ENCODE measurements around the gene DLGAP1.
"Not testable (repeated sequence)": the region's sequence is repeated elsewhere in the genome, so short reads cannot be mapped to it uniquely, and the experiment has no call there.

Gene DLGAP1

DNA sequence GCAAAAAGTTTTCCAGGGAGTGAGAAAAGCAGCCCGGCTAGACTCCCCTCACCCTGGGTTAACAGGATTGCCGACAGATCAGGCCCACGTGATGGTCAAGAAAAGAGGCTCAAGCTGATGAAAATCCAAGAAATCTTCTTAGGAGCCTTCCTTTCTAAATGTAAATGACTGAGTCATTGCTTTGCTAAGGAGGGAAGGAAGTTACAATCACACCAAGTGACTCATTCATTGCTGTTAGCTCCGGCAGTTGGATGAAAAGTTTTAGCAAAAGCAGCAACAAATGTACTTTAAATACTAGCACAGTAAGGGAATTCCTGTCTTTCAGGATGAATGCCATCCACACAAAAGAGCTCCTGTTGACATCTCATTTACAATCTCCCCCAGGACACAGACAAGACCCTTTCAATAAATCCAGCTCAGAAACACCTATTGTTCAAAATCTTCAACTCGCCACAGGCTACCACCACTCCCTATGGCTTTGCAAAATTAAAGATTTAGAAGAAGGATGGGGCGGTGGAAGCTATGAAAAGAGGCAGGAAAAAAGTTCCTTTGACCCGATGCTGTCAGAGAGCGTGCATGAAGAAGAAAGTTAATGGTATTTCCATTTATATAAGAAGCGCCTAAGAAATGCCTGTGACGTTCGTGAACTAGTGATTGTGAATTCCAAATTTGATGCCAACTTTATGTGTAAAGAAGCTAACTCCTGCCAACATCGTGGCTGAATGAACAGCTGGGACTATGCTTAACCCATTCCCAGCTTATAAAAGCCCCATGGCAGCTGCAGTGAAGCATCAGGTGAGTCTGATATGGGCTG, 851.5 kb downstream of the DLGAP1 start:
- no peak for DNase-seq (ENCODE audit: low read depth)

DNA sequence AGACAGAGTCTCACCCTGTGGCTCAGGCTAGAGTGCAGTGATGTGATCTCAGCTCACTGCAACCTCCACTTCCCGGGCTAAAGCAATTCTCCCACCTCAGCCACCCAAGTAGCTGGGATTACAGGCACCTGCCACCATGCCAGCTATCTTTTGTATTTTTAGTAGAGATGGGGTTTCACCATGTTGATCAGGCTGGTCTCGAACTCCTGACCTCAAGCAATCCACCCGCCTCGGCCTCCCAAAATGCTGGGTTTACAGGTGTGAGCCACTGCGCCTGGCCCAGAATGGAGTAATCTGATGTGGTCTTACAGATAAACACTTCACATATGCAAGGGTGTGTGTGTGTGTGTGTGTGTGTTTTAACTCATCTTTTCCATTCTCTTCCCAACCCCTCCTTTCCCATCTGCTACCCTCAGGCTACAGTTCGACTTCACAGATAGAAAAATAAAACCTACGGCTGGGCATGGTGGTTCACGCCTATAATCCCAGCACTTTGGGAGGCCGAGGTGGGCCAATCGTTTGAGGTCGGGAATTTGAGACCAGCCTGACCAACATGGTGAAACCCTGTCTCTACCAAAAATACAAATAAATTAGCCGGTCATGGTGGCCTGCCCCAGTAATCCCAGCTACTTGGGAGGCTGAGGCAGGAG, 853.9 kb downstream of the DLGAP1 start:
- DNase-seq (ENCODE audit: low read depth): not testable (repeated sequence)

DNA sequence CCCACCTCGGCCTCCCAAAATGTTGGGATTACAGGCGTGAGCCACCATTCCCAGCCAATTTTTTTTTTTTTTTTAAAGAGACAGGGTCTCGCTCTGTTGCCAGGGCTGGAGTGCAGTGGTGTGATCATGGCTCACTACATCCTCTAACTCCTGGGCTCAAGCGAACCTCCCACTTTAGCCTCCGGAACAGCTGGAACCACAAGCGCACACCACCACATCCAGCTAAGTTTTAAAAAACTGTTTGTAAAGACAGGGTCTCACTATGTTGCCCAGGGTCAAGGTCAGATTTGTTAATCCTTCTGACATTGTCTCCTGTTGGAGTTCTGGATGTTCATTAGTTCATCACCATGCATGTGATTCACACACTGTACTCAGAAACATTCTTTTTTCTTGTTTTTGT, 855.2 kb downstream of the DLGAP1 start:
- DNase-seq (ENCODE audit: low read depth): no peak

DNA sequence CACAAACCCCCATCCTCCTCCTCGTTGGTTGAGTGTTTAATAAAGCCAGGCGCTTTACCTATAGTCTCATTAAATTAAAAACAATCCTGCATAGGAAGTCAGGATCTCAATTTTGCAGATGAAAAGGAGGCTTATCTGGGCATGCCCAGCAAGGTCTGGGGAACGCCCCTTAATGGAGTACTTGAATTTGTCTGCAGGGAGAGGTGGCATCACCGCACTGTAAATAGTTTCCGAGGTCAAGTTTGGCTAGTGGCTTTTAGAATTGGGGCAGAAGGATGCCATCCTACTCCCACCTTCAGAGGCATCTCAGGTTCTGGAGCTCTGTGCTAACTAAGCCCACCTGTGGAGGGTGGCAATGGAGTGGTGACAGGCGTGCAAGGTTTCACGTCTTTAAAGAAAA, 855.9 kb downstream of the DLGAP1 start:
- DNase-seq (ENCODE audit: low read depth): no peak

DNA sequence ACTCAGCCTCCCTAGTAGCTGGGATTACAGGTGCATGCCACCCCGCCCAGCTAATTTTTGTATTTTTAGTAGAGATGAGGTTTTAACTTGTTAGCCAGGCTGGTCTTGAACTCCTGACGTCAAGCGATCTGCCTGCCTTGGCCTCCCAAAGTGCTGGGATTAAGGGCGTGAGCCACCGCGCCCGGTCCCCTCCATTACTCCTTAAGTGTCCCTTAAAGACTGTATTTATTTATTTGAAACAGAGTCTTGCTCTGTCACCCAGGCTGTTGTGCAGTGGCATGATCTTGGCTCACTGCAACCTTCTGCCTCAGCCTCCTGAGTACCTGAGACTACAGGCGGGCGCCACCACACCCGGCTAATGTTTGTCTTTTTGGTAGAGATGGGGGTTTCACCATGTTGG, 856.5 kb downstream of the DLGAP1 start:
- no peak for DNase-seq (ENCODE audit: low read depth)

DNA sequence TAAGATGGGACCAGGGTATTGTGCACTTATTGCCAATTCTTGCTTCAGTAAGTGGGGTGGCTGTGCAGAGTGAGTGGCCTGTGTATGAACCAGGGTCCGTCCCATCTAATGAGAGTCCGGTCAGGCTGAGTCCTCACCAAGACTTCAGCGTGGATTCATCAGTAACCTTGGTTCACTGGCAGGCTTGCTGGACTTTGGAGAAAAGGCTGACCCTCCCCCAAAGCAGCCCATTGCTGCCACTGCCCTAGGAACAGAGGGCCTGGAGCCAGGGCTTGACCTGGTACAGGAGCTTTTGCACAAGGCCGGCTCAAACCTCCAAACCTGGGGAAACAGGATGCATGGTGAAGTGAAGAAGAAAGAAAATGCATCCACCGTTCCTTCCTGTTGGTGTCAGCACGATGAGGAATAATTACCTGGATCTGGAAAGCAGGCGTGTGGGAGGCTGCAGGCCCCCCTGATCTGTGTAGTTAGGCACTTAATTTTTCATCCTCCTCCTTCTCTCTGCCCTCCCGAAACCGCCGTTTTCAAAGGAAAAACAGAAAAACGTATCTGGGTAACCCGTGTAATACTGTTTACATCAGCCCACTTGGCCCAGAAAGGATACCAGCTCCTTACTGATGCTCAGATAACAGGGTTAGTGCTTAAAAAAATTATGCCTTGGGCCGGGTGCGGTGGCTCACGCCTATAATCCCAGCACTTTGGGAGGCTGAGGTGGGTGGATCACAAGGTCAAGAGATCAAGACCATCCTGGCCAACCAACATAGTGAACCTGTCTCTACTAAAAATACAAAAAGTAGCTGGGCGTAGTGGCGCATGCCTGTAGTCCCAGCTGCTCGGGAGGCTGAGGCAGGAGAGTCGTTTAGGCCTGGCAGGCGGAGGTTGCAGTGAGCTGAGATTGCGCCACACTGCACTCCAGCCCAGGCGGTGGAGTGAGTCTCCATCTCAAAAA, 857.4 kb downstream of the DLGAP1 start:
- no peak for DNase-seq (ENCODE audit: low read depth)

DNA sequence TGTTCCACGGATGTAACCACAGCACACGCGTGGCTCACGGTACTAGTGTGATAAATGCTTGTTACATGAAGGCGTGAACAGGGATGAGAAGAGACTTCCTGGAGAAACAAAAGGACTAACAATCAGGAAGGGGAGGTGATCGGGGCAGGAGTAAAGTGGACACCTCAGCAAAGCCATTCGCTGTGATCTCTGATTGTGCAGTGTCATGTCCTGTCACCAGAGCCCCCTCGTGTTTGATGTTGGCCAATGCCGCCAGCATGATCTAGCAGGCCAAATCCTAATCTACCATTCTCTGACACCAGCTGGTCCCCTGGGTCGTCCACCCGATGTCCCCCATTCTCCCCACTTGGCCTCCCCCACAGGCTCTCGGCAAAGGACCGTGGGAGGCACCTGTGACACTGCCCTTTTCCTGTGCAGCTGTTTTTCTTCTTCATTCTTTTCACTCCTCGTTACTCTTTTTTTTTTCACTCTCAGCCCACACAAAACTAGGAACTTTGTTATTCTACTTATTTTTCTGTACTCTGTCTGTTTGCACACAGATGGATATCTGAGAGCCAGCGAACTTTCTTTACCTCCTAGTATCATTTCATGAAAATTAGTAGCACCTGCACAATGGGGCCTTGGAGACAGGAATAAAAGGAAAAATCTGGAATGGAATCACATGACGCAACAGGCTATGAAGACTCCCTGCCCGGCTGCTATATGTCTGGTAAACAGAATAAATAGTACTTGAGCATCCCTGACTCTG, 858.3 kb downstream of the DLGAP1 start:
- DNase-seq (ENCODE audit: low read depth): peak; percentile 31

DNA sequence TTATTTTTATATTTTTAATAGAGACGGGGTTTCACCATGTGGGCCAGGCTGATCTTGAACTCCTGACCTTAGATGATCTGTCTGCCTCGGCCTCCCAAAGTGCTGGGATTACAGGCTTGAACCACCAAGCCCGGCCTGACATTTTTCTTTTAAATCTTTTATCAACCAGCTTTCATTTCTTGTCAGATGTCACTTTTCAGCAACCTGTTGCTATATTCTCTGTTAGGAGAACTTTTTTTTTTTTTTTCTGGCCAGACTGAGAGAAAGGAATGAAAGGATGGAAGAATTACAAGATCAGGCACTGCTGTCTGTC, 858.8 kb downstream of the DLGAP1 start:
- DNase-seq (ENCODE audit: low read depth): no peak

DNA sequence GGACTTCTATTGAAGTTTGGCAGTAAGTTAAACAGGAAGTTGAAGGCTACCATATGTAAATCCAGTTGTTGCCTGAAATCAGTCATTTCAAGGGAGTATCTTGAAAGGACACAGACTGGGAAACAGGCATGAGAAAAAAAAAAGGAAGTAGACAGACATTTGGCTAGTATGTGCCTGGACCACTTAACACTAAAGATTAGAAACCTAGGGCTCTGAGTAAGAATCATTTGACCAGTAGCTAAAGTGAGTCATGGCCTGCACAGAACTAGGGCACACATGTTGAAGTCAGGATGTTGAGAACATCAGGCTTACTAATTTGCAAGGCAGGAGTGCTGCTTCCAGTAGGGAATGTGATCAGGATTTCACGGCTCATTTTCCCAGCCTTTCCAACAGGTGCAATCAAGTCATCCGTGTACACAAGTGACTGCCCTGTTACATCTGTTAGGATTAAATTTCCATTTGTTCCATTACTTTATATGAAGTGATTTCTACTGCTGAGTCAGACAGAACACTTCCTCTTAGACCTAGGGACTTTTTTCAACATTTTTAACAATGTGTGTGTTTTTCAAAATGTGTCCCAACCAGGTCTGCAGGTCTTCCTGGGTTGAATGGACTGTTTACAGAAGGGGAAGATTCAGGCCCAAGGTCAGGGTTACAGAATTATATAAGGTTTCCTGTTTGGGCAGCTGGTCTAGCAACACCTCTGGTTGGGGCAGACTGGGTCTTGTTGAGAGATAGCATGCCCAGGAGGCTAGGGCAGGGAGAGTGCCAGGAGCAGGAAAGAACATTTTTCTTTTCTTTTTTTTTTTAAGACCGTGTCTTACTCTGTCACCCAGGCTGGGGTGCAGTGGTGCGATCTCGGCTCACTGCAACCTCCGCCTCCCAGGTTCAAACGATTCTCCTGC, 859.5 kb downstream of the DLGAP1 start:
- DNase-seq (ENCODE audit: low read depth): no peak

DNA sequence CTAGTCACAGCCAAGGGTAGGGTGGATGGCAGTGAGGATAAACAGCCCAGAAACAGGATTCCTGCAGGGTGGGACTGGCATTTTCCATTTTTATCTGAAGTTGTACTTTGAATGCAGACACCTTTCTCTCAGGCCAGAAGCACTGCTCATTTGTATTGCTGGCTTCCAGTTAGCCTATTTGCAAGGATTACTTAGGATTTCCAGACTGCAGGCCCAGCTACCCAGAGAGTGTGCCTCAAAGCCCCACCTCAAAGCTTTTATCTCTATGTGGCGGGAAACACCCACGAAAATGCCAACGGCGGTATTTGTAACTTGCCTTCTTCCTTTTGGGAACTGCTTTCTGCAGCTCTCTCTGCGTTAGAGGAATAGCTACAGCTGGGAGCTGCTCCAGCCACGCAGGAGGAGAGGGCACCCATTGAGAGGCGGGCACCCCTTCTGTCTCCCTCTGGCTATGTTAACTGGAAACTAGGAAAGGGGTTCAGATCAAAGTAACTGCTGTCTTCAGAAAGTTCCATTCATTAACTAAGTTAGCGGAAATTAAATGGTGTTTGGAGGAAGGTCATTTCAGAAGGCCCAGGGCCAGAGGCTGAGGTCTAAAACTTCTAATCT, 860.2 kb downstream of the DLGAP1 start:
- DNase-seq (ENCODE audit: low read depth): no peak

DNA sequence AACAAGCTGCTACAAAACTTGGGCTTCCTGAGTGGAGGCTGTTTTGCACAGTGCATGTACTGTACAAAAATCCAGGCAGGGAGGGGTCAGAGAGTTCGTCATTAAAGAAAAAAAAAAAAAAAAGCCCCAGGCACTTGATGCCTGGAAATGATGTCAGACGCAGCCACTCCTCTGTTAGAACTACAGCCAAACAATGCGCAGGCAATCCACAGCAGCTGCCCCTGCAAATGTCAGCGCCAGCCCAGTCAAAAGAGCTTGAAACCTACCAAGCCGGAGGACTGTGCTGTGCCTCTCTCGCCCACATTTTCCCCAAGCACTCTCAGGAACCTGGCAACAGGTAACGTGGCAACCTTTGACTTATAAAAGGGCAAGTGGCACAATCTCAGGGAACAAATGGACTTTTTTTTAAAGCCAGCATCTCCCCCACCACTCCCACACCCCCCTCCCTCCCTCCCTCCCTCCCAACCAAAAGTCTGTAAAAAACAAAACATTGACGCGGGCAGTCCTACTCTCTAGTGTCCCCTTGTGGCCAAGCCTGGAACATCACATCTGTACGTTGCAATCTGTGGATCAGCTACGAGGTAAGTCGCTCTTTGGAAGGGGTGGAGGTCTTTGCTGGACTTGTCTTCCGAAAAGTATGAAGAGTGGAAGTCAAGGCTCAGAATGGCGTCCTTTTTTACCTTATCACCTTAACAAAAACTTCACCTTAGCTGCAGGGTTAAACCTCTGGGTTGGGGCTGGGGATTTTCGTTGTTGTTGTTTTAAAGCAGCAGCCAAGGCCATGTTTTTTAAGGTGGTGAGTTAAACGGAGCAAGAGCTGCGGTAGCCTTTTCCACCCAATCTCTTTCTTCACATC, 861.0 kb downstream of the DLGAP1 start:
- peak; percentile 70 for DNase-seq (ENCODE audit: low read depth)

DNA sequence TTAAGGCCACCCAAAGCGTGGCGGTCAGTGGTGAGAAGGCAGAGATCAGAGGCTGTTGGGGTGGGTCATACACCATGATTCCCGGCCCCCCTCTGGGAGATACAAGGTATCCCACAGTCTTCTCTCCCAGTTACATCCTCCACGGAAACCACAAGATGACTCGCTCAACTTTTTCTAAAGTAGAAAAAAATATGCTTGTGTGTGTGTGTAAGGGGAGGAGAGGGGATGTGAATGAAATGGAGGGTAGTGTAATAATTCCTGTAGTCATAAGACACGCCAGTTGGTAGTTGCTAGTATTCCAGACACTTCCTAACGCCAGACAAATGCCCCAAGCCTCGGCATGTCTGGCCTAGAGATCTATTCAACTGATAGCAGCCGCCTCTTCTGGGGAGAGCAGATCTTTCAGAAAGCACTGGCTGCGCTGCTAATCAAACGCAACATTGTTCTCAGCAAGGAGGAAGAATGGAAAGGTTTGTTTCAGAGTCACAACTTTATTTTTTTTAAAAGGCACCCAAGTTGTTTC, 861.7 kb downstream of the DLGAP1 start:
- DNase-seq (ENCODE audit: low read depth): no peak

DNA sequence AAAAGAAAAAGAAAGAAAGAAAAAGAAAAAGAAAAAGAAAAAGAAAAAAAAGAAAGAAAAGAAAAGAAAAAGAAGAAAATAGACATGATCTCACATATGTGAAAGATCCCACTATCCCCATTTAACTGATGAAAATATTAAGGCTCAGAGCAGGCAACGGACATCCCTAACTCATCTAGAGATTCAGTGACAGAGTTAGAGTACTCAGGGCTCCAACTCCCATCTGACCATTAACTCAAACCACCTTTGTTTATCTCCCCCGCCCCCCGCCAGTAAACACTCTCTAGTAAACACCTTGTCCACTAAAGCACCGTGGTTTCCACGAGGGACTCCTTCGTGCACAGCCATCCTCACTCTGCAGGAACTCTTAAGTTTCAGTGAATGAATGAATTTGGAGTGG, 862.2 kb downstream of the DLGAP1 start:
- DNase-seq (ENCODE audit: low read depth): no peak

DNA sequence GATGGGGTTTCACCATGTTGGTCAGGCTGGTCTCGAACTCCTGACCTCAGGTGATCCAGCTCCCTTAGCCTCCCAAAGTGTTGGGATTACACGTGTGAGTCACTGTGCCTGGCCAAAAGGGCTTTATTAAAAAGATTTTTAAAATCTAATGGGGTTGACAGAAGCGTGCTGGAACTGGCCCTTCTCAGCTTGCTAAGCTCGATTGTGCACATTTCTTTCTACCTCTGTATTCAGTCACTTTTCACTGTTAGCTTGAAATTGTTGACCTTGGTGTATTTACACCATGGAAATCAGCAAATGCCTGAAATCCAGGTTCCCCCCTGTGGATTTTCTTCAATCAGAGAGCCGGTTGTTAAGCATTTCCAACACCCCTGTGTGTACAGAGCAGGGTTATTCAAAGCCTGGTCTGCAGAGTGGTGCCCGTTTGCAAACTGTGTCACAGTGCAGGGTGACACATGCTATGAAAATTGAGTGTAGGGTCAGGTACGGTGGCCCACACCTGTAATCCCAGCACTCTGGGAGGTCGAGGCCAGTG, 864.9 kb downstream of the DLGAP1 start:
- no peak for DNase-seq (ENCODE audit: low read depth)

DNA sequence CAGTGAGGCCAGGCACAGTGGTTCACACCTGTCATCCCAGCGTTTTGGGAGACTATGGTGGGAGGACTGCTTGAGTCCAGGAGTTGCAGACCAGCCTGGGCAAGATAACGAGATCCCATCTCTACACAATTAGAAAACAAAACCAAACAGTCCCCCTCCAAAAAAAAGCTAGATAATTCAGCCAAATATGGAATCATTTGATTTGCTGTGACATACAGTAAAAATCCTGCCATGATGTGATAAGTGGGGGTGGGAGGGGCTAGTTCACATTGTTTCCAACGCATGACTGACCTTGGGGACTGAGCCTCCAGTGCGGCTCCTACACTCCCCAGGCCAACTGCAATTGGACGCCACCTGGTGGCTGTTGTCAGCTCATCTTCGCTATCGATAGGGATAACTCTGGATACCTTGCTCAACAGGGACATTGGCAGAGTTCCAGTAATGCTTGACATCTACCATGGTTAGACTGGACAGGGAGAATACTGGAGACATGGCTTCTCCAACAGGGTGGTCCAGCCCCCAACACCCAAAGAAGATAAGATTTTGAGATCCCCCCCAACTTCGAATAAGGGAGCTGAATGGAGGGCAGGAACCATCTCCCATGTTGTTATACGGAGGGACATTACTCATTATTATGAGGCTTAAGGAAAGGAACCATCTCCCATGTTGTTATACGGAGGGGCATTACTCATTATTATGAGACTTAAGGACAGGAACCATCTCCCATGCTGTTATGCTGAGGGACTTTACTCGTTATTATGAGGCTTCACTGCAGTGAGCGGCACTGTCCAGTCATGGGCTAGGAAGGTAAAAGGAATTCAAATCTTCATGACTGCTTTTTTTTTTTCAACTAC, 869.2 kb downstream of the DLGAP1 start:
- DNase-seq (ENCODE audit: low read depth): peak; percentile 60

DNA sequence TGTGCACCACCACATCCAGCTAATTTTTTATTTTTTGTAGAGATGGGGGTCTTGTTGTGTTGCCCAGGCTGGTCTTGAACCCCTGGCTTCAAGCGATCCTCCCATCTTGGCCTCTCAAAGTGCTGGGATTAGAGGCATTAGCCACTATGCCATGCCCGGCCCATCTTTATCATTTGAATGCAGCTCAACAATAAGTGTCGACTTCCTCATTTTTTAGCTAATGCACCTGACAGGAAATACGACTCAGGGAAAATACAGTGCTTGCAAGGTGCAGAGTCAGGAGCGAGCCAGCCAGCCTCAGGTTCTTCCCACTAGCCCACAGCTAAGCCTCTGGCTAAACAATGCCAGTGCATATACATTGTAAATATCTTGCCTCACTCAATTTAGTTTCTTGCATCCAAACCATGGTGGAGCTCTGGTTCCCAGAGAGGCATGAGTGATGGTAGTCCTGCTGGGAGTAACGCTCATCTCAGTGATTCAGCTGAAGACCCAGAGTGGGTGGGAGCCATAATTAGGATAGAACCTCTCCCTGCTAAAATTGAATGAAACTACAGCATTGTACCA, 870.1 kb downstream of the DLGAP1 start:
- no peak for DNase-seq (ENCODE audit: low read depth)

DNA sequence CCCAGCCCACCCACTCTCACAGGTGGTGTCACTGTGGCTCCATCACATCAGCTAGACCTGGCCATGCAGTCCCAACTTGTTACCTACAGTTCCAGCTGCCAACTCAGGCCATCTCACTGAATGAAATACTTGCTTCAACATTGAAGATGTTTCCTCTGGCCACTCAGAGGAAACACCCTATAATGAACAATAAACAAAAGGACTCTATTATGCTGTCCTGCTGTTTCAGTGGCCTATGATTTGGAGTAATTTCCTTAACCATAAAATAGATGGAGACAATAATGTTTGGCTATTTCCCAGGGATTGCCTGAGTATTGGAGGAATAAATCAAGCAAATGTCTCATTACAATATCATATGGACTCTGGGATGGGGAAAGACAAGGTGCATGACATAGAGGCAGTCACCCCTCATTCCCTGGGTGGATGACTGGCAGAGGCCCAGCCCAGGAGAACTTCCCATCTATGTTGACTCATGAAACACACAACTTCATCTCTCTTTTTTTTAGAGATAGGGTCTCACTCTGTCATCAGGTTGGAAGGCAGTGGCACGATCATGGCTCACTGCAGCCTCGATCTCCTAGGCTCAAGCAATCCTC, 870.7 kb downstream of the DLGAP1 start:
- DNase-seq (ENCODE audit: low read depth): no peak
